Astrocyte of the cerebellum (primary cell): ENCODE data around the gene MAG.

Source experiments
- DNase-seq: peaks from one replicate; pipeline ENCODE4 v3.0.0-alpha.2; 2011; ENCODE audit warnings: low read depth
- H3K4me3 ChIP-seq: 2 replicates; pipeline ENCODE4 v1.5.1; 2011; ENCODE audit warnings: mild to moderate bottlenecking, low read depth, low read length, moderate library complexity
- CTCF ChIP-seq: IDR thresholded peaks from 2 replicates; pipeline ENCODE4 v1.5.1; 2012; ENCODE audit warnings: low read length, low read depth, moderate library complexity, mild to moderate bottlenecking; ENCODE audit errors: missing control alignments
- in situ Hi-C: cut with HindIII; loops from 2 replicates; pipeline ENCODE4 v1.10.0; 2017; ENCODE audit warnings: low sequenced_read_pairs

The MAG gene

GRCh38 chr19:35274323-35274722, 17.6 kb upstream of the MAG start:
- no peak for TF ChIP-seq CTCF
- no peak for DNase-seq
- H3K4me3 ChIP-seq = no peak overlapping the region
- in situ Hi-C loops = no loop called here

GRCh38 chr19:35276706-35277281, 15.2 kb upstream of the MAG start:
- no peak for TF ChIP-seq CTCF
- H3K4me3 ChIP-seq = no peak overlapping the region
- in situ Hi-C loops = no loop called here
- no peak for DNase-seq

GRCh38 chr19:35278578-35279284, 13.2 kb upstream of the MAG start:
- in situ Hi-C loops = no loop called here
- no peak for TF ChIP-seq CTCF
- DNase-seq = no peak
- H3K4me3 ChIP-seq = no peak overlapping the region

- in situ Hi-C loops = no loop called here
- no peak for TF ChIP-seq CTCF
- H3K4me3 ChIP-seq = no peak overlapping the region
- DNase-seq = no peak
Observed at GRCh38 chr19:35279374-35279773, 12.6 kb upstream of the MAG start.

- DNase-seq = no peak
- in situ Hi-C loops = no loop called here
- no peak for TF ChIP-seq CTCF
- H3K4me3 ChIP-seq = no peak overlapping the region
Observed at GRCh38 chr19:35279985-35280821, 11.8 kb upstream of the MAG start.

- no peak for TF ChIP-seq CTCF
- no peak for DNase-seq
- H3K4me3 ChIP-seq = no peak overlapping the region
- in situ Hi-C loops = no loop called here
Observed at GRCh38 chr19:35281303-35281702, 10.7 kb upstream of the MAG start.
